Activated T-cell treated with anti-CD3 and anti-CD28 coated beads for 4 hours (primary cell): ENCODE results near the gene SERTAD3.
A peak's percentile ranks its signal among the peaks of the same experiment; 100 is the strongest.

Experiments
- DNase-seq: peaks from one replicate; pipeline ENCODE4 v3.0.0-alpha.2; 2020

SERTAD3 gene

DNA sequence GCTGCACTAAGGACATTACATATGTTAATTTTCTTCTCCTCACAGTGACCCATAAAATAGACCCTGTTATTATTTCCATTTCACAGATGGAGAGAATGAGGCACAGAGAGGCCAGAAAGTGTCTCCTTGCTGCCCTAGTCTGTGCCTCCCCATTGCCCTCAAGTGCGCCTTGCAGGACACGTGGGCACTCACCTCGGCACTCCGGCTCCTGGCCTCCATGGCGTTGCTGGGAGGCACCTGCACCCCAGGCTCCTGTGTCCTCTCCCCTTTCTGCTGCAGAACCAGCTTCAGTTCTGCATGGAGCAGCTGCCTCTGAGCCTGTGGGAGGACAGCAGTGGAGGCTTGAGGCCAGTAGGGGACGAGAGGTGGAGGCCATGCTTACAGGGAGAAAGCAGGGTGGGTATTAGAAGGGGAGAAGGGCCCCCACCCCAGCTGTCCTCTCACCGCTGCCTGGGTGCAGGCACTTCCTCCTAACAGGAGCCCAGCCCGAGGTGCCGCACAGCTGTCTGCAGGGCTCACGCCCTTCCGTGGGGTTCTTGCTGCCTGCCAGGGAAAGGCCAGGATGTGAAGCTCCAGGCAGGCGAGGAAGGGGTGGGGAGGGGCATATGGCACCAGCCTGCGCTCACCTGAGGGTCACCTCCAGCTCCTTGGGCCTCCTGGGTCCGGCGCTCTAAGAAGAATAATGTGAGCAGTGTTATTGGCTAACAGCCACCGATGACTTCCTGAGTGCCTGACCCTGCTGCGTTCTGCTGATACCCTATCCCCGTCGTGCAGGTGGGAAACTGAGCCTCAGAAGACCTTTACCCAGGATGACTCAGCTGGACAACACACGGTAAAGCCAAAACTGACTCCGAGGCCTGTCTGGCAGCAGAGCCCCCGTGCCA lies 36.2 kb downstream of the SERTAD3 start:
- DNase-seq = no peak

GRCh38 chr19:40403262-40403984 lies 40.7 kb downstream of the SERTAD3 start:
- peak; percentile 64 for DNase-seq

- DNase-seq = no peak
Measured at GRCh38 chr19:40400559-40400958, 43.6 kb downstream of the SERTAD3 start.

DNA sequence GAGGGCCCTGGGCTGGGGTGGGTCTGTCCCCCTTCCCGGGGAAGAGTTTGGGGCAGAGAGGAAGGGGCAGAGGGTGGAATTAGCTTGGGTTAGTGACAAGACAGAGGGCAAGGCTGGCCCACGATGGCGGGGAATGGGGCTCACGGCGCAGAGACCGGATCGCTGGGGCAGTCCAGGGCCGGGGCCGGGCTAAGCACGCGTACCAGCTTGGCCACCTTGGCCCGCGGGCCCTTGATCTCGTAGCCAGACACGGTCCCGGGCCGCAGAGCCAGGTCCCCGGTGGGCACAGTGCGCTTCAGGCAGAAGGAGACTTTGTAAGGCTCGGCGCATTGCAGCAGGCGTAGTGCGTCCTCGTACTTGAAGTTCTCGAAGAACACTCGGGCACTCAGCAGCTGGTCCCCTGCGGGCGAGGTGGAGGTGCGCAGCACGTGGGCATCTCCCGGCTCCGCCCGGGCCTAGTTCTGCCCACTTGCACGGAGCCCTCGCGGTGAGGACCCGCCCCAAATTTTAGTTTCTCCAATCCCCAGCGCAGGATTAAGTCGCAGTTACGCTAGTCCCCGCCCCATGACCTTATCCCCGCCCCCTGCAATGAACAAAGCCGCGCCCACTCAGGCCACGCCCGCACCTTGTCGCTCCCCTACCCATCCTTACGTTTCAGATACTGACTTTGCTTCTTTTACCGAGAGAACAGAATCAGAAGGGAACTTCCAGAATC lies 45.6 kb downstream of the SERTAD3 start:
- DNase-seq = peak; percentile 61

DNA sequence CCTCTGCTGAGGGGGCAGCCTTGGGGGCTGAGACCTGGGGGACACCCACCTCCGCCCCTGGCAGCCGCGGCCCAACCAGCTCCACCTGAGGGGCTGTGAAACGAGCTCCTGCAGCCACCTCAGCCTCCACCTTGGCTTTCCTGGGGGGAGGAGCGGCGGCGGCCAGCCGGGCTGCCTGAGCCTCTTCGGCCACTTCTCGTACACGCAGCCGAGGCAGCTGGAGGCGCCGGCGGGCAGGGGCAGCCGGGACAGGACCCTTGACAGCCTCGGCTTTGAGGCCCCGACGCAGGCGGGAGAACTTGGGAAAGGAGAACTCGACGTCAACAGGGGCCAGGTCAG lies 46.6 kb downstream of the SERTAD3 start:
- no peak for DNase-seq

DNA sequence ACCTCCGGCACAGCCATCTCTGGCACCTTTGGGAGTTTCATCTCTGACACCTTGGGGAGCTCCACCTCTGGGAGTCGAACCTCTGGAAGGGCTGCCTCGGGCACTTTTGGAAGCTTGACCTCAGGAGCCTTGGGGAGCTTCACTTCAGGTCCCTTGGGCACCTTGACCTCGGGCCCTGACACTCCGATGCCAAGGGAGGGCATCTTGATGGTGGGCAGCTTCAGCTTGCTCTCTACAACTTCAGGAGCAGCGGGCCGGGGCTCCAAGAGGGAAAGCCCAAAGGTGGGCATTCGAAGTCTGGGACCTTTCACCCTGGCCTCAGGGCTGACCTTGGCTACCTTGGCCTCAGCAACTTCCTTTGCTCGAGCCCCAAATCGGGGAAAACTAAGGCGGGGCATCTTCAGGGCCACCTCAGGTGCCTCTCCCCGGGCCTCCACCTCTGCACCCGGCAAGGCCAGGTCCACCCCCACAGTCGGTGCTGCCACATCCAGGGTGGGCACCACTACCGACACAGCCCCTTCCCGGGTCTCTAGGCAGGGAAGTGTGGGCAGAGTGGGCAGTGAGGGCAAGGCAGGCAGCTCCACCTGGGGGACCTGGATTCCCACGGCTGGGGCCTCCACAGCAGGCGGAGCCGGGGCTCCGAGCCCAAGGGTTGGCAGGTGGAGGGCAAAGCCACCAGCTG lies 47.1 kb downstream of the SERTAD3 start:
- no peak for DNase-seq

- no peak for DNase-seq
Measured at GRCh38 chr19:40395956-40396355, 48.2 kb downstream of the SERTAD3 start.

- no peak for DNase-seq
Measured at GRCh38 chr19:40394816-40395210, 49.3 kb downstream of the SERTAD3 start.

DNA sequence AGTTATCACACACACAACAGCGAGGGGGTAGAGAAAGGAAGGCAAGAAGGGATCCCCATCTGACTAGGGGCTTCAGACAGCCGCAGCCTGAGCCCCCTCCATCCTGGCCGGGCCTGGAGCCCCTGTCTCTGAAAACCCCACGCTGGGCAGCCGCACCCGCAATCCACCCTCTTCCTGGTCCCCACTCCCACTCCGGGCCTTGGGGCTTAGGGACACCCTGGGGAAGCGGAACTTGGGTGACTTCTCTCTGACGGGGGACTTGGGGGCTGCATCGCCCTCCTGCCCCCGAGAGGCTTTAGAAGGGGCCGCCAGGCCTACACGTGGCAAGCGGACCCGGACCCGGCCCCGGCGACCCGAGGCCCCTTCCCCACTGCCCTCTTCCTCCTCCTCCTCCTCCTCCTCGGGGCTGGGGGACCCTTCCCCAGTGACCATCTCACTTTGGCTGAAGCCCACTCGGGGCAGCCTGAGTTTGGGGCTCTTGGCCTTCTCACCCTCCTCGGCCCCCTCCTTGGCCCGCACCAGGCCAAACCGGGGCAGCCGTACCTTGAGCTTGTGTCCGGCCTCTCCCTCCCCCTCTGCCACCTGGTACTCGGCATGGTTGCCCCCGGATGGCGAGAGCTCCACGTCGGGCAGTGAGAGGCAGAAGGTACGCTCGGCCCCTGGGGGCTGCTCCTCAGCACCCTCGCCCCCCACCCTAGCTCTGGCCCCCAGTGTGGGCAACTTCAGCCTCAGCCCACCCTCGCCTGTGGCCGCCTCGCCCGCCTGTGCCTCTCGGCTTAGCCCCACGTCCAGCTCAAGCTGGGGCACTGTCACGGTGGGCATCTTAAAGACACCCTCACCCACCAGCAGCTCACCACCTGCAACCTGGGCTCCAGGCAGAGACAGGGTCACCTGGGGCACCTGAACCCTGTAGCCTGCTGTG lies 50.0 kb downstream of the SERTAD3 start:
- no peak for DNase-seq

- no peak for DNase-seq
Measured at GRCh38 chr19:40392894-40393517, 51.1 kb downstream of the SERTAD3 start.

DNA sequence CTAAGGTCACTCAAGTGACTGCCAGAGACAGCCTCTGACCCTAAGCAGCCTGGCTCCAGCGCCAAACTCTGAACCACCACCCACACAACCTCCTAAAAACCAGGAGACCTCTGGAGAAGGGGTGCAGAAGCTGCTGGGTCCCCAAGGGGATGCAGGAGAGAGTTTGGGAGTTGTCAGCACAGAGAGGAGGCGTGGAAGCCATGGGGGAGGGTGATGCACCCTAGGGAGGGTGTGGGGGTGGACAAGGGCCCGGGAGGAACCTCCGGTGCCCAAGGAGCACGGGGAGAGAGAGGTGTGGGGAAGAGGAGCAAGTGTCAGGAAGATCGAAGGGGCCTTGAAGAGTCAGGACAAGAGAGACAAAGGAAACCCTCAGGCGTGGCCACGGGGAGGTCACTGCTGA lies 52.0 kb downstream of the SERTAD3 start:
- no peak for DNase-seq
